GM21825 (cell line): Measurements from ENCODE around the gene SH3RF1.
"Not testable (repeated sequence)": the region's sequence is repeated elsewhere in the genome, so short reads cannot be mapped to it uniquely, and the experiment has no call there.

Source experiments
- ATAC-seq: cut with Tn5 transposase; IDR thresholded peaks from one replicate; pipeline ENCODE4 v1.9.1; 2021; ENCODE audit warnings: mild to moderate bottlenecking, moderate library complexity; ENCODE audit not compliant: unreplicated experiment

Gene SH3RF1

GRCh38 chr4:169229571-169230028, 41.2 kb downstream of the SH3RF1 start:
- no peak for ATAC-seq

- ATAC-seq = no peak
Measured at GRCh38 chr4:169228076-169228475, 42.7 kb downstream of the SH3RF1 start.

DNA sequence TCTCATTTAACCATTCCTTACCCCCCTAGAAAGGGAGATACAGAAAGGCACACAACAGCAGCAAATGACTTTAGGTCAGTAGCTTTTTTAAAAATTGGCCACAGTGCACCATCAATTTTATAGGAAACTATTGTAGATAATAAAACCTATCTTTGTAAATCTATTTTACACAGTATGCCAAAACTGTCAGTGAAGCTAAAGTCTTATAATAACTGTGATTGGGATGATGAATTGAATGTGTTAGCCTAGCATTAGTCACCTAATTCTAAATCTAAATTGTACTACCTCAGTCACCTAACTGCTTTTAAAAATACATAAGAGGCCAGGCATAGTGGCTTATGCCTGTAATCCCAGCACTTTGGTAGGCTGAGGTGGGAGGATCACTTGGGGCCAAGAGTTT, 44.2 kb downstream of the SH3RF1 start:
- ATAC-seq = no peak

GRCh38 chr4:169225812-169226211, 44.9 kb downstream of the SH3RF1 start:
- no peak for ATAC-seq

- ATAC-seq = no peak
Measured at GRCh38 chr4:169225058-169225751, 45.6 kb downstream of the SH3RF1 start.

GRCh38 chr4:169222761-169223160, 48.0 kb downstream of the SH3RF1 start:
- ATAC-seq = no peak

- no peak for ATAC-seq
Measured at GRCh38 chr4:169221662-169222061, 49.1 kb downstream of the SH3RF1 start.

GRCh38 chr4:169220854-169221411, 49.8 kb downstream of the SH3RF1 start:
- ATAC-seq = no peak

DNA sequence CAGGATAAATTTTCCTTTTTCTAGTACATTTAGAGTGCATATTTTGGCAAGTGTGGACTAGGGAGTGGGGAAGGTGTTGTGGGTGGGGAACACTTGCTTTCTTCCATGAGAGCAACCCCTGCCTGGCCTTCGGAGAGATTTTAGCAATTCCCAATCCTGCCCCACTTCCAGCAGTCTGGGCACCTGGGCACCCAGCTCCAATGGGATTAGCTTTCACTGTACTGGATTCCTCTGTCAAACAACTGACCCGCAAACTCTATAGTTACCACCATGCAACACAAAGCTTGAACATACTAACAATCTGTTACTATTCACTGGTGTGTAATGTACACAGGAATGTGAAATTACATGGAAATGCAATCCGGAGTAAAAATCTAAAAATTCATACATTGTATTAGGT, 50.3 kb downstream of the SH3RF1 start:
- ATAC-seq = no peak

- no peak for ATAC-seq
Measured at GRCh38 chr4:169219440-169219839, 51.3 kb downstream of the SH3RF1 start.

DNA sequence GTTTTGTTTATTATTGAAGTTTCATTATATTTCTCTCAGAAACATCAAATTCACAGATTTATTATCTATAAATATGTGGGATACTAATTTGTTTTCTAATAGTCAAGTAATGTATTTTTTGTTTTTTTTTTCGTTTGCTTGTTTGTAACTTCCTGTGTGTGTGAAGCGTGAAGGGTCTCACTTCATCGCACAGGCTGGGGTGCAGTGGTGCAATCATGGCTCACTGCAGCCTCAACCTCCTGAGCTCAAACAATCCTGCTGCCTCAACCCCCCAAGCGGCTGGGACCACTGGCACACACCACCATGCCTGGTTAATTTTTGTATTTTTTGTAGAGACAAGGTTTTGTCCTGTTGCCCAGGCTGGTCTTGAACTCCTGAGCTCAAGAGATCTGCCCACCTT, 55.1 kb downstream of the SH3RF1 start:
- peak; percentile 58 for ATAC-seq

- ATAC-seq = no peak
Measured at GRCh38 chr4:169212981-169213380, 57.8 kb downstream of the SH3RF1 start.

- ATAC-seq = peak; percentile 87
Measured at GRCh38 chr4:169210504-169211118, 60.1 kb downstream of the SH3RF1 start.

- no peak for ATAC-seq
Measured at GRCh38 chr4:169209388-169209883, 61.3 kb downstream of the SH3RF1 start.

- ATAC-seq = no peak
Measured at GRCh38 chr4:169208516-169208915, 62.2 kb downstream of the SH3RF1 start.

GRCh38 chr4:169208090-169208455, 62.7 kb downstream of the SH3RF1 start:
- ATAC-seq = no peak

DNA sequence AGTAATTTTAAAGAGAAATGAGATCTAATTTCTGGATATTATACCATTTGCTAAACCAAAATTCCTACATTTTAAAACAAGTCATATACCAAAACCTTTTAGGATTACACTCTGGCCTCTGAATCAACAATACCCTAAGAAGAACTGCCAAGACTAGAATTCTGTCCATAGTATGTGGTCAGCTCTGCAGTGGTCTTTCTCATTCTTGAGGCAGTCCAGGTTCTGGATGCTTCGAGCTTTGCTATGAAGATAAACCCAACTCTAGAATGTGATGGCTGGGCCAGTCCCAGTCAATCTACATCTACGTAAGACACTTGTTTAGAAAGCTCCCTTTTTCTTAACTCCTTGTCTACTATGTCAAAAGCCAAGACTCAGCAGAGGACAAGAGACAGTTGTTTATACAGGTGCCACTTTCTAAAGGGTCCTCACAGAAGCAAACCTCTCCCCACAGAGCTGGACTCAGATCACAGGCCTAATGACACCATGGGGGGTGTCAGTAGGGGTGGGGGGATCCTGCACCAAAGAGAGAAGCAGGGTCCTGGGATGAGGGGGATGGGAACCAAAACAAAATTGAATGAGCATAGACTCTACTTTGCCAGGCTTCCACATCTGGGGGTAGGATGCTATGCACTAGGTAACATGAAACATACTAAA, 63.2 kb downstream of the SH3RF1 start:
- no peak for ATAC-seq

DNA sequence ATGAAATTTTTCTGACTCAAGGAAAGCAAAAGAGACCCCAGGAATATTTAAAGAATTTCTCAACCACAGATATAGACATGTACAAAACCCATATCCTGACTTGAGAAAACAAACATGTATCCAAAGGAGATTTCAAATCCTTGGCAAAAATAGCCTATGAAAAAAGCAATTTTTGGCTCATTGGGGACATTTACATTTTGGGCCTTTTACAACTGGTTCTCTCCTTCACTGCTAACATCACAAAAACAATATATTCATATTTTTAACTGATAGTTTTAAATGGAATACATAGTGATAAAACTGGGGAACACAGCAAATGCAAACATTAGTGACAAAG, 65.0 kb downstream of the SH3RF1 start:
- ATAC-seq = no peak

DNA sequence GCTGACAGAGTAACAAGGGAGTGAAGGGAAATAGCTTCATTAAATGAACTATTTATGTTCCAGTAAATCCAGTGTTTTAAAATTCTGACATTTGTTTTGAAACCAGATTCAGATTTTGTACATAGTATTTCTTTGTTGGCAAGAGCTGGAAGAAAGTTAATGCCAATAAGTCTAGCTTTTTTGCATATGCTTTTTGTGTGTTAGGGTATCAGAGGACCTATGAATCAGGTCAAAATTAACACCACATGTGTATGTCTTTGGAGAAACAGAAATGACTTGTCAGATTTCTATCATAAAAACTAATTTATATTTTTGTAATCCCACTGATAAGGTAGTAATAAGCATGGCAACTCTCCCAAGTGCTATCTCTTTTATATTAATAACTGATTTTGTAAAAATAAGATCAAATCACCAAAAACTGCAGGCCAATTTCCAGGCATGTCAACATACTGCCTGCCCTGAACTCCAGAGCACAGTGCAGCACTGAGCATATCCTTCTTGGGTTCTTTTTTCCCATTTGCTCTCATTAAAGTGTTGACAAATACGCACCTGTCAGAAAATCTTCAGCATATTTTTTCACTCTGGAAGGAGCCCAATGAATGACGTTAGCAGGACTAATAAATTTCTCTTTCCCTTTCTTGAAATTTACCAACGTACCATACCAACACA, 65.5 kb downstream of the SH3RF1 start:
- ATAC-seq = no peak

- ATAC-seq = no peak
Measured at GRCh38 chr4:169203891-169204290, 66.9 kb downstream of the SH3RF1 start.

GRCh38 chr4:169203278-169203677, 67.5 kb downstream of the SH3RF1 start:
- not testable (repeated sequence) for ATAC-seq
